ENCODE results near the gene ARFRP1.

The ARFRP1 gene

GRCh38 chr20:63746751-63747315, 39.1 kb upstream of the ARFRP1 start:
- no peak overlapping the region for H3K4me3 ChIP-seq (ENCODE audit: low read length)
- TF ChIP-seq CTCF (IDR thresholded peaks at IDR 0.05; ENCODE audit: insufficient read depth, low read depth, low read length, missing control alignments): no peak
- DNase-seq (ENCODE audit: low read depth): no peak

GRCh38 chr20:63745961-63746731, 38.4 kb upstream of the ARFRP1 start:
- no peak overlapping the region for H3K4me3 ChIP-seq (ENCODE audit: low read length)
- TF ChIP-seq CTCF (IDR thresholded peaks at IDR 0.05; ENCODE audit: insufficient read depth, low read depth, low read length, missing control alignments): no peak
- no peak for DNase-seq (ENCODE audit: low read depth)

- TF ChIP-seq CTCF (IDR thresholded peaks at IDR 0.05; ENCODE audit: insufficient read depth, low read depth, low read length, missing control alignments): no peak
- no peak for DNase-seq (ENCODE audit: low read depth)
- H3K4me3 ChIP-seq (ENCODE audit: low read length): no peak overlapping the region
Measured at GRCh38 chr20:63745424-63745805, 37.6 kb upstream of the ARFRP1 start.

GRCh38 chr20:63744574-63745423, 37.0 kb upstream of the ARFRP1 start:
- no peak for TF ChIP-seq CTCF (IDR thresholded peaks at IDR 0.05; ENCODE audit: insufficient read depth, low read depth, low read length, missing control alignments)
- no peak overlapping the region for H3K4me3 ChIP-seq (ENCODE audit: low read length)
- no peak for DNase-seq (ENCODE audit: low read depth)

- DNase-seq (ENCODE audit: low read depth): no peak
- H3K4me3 ChIP-seq (ENCODE audit: low read length): no peak overlapping the region
- no peak for TF ChIP-seq CTCF (IDR thresholded peaks at IDR 0.05; ENCODE audit: insufficient read depth, low read depth, low read length, missing control alignments)
Measured at GRCh38 chr20:63744158-63744557, 36.4 kb upstream of the ARFRP1 start.

GRCh38 chr20:63743210-63743970, 35.6 kb upstream of the ARFRP1 start:
- no peak for TF ChIP-seq CTCF (IDR thresholded peaks at IDR 0.05; ENCODE audit: insufficient read depth, low read depth, low read length, missing control alignments)
- H3K4me3 ChIP-seq (ENCODE audit: low read length): no peak overlapping the region
- DNase-seq (ENCODE audit: low read depth): no peak

Data from epithelial cell of esophagus (primary cell).